NK-92 (cell line): Measurements from ENCODE around the gene YIF1B.

Source experiments
- DNase-seq: peaks from one replicate; lab custom pipeline; 2025; ENCODE audit not compliant: unreplicated experiment; lab: John Stamatoyannopoulos, UW

Gene YIF1B

DNA sequence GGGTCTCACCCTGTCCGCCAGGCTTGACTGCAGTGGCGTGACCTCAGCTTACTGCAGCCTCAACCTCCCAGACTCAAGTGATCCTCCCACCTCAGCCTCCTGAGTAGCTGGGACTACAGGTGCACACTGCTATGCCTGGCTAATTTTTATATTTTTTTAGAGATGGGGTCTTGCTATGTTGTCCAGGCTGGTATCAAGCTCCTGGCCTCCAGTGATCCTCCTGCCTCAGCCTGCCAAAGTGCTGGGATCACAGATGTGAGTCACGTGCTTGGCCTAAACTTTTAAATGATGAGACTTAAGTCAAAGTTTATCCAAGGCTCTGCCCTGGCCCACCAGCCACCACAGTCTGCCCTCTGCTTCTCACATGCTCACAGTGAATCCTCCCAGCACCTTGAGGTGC is 9.5 kb downstream of the YIF1B start:
- DNase-seq = no peak

DNA sequence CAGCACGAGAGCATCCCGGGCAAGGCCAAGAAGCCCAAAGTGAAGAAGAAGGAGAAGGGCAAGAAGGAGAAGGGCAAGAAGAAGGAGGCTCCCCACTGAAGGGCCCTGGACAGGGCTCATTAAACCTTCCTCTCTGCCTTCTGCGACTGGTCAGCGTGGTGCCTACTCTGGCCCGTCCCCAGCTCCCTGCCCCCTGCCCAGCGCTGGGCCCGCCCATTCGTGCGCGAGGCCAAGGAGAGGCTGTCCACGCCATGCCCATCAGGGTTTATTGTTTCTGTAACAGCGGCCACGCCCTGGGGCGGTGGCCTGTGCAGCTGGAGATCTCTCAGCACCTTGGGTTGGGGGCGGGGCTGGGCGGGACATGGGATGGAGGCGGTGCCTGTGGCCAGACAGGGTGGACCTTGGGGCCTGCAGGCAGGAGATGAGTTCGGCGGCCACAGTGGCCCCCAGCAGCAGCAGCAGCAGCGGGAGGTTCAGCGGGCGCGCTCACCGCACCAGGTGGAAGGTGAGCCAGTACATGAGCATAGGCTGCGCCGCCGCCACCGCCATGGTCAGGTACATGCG is 10.8 kb downstream of the YIF1B start:
- DNase-seq = no peak

DNA sequence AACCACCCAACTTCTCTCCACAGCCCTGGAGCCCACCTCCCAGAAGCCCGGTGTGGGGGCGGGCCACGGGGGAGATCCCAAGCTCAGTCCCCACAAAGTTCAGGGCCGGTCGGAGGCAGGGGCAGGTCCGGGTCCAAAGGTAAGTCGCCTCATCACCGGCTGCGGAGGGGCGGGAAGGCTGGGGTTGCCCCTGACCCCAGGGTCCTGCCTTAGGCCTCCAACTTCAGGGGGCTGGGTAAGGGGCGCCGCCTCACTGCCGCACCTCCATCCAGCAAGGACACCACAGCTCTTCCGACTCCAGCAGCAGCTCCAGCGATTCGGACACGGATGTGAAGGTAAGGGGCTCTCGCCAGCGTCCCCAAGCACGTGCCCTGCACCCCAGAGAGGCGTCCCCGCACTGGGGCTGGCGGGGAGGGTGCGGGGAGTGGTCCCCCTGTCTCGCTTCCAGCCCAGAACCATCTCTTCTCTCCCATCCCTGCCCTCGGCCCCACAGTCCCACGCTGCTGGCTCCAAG is 11.3 kb downstream of the YIF1B start:
- no peak for DNase-seq

DNA sequence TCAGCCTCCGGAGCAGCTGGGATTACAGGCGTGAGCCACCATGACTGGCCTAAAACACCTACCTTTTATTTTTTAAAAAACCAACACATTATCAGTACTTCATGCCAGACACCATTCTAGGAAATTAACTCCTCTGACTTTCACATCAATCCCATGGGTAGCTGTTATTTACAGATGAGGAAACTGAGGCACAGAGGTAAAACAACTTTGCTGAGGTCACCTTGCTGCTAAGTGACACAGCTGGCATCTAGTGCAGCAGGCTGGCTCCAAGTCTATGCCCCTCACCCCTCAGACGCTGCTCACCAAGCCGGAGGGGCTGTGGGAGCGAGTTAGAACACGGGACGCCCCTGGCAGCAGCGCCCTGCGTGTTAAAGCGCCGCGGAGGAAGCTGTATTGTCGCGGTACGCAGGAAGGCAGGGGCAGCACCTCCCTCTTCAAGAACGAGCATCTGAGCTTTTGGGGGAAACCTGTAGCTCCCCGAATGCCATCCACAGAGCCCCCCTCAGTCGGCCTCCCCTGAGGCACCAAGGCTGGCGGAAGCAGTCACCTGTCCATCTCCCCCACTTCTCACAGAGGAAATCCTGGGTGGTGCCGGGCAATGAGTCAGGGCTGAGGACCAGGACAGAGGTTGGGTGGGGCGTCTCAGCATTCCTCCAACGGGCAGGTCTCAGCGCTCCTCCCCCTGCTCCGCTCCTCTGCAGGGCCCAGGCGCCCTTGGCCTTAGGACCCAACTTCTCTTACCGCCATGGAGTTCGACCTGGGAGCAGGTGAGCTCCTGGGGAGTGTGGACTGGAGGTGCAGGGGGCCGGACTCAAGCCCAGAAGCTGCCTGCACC is 12.0 kb downstream of the YIF1B start, which contains the start of gene C19orf33:
TSS of gene C19orf33 (plus strand) at position 735 of the 835 bp plus-strand sequence. CDS start at position 746, 11 bp downstream.
- no peak for DNase-seq

DNA sequence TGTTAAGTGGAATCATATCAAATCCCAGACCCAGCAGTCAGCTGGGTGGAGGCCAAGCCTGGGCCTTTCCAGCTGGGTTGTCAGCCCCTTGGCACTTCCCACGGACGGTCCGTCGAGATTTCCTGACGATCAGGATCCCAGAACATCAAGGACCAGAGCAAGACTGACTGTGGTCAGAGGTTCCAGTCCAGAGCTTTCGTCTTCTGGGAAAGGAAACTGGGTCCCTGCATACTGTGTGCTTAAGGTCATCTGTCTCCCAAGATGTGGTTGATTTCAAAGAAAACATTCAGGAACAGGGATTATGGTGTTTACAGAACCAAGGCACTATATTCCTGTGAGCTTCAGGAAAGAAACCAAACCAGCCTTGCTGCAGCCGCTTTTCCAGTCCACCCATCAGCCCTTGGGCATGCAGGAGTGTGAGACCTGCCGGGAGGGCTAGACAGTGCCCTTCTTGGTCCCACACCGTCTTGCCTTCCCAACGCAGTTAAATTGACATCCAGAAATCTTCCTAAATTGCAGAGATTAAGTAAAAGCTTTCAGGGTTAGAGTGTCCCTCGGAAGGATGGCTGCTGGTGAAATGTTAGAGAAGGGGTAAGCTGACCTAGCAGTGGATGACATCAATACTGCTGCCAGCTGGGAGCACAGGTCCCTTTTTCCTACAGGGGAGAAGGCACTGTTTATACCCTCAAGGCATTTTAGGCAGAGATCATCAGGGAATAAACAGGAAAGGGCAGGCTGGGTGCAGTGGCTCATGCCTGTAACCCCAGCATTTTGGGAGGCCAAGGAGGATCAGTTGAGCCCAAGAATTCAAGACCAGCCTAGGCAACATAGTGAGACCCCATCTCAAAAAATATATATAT is 16.7 kb downstream of the YIF1B start:
- no peak for DNase-seq

DNA sequence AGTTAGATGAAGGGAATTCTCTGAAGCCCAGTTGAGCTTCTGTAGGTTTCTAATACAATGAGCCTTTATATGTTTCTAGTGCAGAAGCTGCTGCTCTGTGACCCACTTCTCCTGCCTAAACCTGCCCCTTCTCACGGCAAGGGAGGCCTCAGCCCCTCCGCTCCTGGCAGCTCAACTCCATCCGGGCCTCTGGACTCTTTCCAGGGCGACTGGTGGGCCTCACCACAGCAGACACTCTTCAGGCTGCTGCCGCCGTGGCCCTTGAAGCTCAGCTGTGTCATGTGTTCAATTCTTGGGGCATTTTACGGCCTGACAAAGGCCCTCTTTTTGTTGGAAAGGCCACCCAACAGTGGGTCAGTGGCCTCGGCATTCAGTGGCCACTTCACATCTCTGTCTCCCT is 21.7 kb downstream of the YIF1B start:
- DNase-seq = no peak

DNA sequence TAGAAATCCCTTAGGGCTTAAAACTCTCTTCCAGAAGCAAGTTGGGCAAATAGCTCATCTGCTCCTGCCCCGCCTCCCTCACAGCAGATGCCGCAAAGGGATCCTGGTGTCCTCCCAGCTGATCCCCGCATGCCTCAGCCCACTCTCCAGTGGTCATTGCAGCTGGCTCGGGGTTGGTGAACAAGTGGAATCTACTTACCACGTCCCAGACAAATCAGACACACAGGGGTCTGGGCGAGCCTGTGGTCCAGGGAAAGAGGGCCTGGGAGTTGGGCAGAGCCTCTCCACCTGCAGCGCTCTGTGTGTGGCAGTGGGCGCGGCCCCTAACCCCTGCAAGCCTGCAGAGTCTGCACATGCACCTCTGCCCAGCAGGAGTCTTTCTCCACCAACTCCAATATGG is 22.5 kb downstream of the YIF1B start:
- no peak for DNase-seq

DNA sequence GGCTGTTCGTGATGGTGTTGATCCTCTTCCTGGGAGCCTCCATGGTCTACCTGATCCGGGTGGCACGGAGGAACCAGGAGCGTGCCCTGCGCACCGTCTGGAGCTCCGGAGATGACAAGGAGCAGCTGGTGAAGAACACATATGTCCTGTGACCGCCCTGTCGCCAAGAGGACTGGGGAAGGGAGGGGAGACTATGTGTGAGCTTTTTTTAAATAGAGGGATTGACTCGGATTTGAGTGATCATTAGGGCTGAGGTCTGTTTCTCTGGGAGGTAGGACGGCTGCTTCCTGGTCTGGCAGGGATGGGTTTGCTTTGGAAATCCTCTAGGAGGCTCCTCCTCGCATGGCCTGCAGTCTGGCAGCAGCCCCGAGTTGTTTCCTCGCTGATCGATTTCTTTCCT is 23.9 kb downstream of the YIF1B start:
- no peak for DNase-seq

DNA sequence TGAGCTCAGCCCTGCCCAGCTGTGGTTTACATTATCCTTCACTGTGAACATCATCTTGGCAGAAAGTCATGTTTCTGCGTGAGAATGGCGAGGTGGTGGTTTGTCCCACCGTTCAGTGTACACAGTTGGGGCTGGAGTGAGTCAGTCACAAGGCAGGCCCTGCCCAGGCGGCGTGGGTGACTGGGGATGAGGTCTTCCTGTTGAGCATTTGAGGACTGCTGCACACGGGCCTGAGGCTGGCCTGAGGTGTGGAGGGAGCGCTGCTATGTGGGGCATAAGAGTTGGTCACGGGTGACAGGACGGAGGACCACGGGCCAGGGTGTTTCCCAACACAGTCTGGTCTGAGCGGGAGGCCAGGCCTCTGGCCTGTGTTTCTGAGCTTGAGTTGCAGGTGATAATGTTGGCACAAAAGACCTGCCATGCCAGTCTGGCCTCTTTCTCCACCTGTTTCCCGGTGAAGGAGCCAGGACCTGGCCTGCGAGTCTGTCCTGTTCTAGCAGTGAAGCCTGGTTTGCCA is 25.1 kb downstream of the YIF1B start:
- DNase-seq = no peak

DNA sequence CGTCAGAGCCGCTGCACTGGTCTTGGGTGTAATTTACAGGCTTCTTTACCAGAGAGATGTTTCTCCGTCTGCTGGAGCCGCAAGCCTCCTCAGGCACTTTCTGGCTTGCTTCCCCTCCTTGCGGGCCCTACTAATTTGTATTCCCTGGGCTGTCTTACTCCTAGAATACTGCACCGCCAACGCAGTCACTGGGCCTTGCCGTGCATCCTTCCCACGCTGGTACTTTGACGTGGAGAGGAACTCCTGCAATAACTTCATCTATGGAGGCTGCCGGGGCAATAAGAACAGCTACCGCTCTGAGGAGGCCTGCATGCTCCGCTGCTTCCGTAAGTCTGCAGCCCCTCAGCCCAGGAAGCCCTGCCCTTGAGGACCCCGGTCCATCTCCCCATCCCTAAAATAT is 25.8 kb downstream of the YIF1B start:
- DNase-seq = no peak

DNA sequence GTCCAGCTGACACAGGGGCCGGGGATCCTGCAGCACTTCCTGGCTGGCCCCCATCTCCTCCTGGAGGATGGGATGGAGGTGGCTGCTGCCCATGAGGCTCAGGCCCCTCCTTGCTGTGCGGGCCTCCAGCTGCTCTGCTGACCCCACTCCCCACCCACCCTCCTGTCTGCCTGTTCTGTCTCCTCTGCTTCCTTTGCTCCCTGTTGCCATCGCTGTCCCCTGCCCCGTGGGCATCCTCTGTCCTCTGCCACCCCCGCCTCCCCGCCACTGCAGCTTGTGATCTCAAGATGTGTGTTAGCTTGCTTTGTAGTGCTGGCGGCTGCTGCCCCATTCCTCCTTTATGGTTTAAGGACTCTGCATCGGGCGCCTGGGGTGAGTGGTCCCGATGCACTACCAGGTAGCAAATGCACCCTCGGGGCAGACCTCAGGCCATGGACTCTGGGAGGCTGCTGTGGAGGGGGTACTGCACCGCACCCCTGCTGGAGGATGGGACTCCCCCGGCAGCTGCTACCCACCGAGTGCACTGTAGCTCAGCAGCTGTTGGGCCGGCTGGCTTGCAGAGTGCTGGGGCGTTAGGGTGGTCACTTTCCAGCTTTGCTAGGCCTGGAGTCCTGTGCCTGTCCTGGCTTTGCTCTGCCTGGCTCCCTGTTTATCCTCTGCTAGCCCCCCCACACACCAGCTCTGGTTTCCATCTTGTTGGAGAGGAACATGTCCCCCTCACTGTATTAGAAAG is 27.5 kb downstream of the YIF1B start:
- no peak for DNase-seq

DNA sequence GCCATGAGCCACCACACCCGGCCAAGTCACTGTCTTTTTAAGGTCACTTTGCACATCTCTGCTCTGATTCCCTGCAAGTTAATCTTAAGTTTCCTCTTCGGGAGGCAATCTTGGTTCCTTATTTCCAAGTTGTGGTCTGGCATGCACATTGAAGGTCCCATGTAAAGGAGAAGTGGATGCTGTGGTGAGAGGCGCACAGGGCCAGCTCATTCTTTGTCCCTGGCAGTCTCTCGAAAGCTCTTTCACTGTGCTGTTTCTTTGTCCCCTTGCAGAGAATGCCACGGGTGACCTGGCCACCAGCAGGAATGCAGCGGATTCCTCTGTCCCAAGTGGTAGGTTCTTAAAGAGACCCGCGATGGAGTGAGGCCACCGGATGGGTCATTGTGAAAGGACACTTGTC is 28.1 kb downstream of the YIF1B start:
- DNase-seq = no peak

DNA sequence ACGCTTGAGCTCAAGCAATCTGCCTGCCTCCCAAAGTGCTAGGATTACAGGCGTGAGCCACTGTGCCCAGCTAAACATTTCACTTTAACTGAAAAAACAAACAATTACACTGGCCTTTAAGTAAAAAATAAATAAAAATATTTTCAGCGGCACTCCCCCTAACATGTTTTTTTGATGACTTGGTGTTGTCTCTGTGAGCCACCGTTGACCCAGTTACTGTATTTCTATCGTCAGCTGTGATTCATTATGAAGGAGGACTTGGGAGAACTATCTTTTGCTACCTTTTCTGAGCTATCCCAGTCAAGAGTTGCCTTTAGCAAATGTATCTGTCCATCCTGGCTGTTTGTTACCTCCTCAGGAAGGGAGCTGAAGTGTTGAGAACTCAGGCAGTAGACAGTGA is 30.2 kb downstream of the YIF1B start:
- DNase-seq = no peak

DNA sequence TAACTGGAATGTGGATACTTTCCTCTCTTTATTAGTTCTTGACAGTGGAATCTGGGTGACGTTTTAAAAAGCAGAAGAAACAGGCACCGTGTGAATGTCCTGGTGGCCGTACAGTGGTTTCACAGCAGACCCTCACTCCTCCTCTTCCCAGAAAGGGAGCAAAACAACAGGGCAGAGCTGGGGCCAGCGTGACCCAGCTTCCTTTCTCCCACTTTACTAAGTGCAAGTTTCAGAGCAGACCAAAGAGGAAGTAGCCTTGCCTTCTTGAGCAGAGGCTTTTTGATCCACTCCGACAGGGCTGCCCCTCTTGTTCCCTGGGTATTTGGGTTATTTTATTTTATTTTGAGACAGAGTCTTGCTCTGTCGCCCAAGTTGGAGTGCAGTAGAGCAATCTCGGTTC is 31.3 kb downstream of the YIF1B start:
- DNase-seq = no peak

DNA sequence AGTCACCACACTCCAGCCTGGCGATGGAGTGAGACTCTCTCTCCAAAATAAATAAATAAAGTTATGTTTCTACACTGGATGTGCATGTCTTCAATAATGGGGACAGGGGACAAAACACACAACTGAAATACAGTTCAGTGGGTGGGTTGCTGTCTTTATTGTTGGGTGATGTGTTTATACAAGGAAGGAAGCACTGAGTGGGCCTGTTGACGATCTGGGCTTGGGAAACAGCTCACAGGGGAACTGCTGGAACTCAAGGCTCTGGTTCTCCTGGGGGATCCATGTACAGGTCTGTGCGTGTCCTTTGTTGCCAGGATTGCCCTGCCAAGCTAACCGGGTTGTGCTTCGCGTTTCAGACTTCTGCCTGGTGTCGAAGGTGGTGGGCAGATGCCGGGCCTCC is 32.5 kb downstream of the YIF1B start:
- no peak for DNase-seq

DNA sequence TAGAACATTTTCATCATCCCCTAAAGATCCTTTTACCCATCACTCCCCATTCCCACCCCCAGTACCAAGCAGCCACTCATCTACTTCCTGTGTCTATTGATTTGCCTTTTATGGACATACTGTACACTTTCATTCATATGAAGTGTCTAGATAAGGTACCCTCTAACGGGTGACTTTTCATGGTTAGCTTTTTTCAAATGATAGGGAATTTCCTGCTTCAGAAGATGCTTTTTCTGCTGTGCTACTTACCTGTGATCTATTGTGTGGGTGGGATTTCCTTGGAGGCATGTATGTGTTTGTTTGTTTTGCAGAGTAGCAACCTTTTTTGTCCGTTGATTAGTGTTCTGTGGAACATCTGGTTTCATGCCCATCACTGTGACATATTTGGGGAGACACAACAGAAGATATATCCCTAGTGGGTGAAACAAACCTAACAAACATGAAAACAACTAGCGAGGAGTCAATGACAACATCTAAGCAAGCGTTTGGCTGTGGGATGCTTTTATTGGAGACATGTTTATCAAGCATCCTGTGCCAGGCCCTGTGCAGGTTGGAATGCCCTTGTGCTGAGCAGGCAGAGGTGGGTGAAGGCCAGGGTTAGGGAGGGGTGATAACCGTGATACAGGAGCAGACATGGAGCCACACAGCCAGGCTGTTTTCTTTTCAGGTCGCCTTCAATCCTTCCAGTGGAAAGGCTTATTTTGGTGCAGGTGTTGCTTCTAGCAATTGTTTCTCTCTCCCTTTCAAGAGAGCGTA is 33.8 kb downstream of the YIF1B start:
- no peak for DNase-seq

DNA sequence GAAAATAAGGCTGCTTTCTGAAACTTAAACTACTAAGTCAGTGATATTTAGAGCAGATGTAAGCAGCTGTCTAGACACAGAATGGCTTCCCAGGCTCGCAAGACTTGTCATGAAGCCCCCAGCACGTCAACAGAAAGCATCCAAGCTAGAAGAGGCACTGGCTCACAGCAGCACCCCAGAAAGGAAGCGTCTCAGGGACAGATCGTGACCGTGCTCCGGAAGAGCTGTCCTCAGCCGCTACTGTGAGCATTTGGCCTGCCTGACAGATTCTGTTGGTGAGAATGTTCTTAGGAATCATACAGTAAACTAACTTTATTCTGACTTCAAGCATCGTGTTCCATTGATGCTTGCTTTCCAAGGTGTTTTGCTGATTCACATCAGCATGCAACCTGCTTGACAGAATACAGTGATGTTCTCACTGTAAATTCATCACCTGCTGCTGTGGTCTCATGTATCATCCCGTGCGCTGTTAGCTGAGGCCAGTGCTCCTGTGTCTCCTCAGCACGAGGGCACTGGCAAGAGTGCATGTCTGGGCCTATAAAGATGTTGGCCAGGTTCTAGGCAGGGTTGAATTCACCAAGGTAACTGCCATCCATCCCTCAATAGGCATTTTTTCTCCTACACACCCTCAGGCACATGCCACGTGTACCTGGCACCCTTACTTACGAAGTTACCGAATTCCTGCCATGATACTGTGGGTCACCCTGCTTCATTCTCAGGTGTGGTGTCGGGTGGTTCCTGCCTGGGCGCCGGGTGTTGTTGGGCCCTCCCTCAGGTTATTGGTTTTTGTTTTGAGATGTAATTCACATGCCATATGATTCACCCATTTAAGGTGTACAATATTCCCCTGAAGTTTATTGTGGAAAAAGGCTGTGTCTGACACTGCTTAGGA is 35.5 kb downstream of the YIF1B start:
- DNase-seq = no peak

DNA sequence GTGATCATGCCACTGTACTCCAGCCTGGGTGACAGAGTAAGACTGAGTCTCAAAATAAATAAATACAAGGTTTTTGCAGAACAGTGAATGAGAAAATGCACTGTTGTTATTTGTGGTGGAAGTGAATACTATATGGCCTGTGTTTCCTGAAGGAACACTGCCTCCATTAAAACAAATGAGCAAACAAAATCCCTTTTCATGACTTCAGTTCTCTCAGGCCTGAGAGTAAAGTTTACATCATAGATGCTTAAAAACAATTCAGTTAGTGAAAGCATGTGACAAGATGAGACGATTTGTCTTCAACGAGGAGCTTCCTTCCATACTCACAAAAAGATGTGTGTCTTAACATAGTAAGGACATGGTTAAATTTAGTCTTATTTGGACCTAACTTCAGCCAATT is 37.0 kb downstream of the YIF1B start:
- no peak for DNase-seq
